SK-N-SH (cell line): ENCODE measurements around the gene POTEM.
"Not testable (repeated sequence)": the region's sequence is repeated elsewhere in the genome, so short reads cannot be mapped to it uniquely, and the experiment has no call there.

Source experiments
- CTCF ChIP-seq: fragments of 200-600 bp; sonication (generic); IDR thresholded peaks from 2 replicates; pipeline ENCODE4 v1.6.1; 2017; ENCODE audit warnings: antibody characterized with exemption, mild to moderate bottlenecking, moderate library complexity
- EP300 ChIP-seq, 2 experiments: IDR thresholded peaks; 2 replicates each; pipeline versions ENCODE4 v1.4.0 to v1.6.1; 2012; ENCODE audit warnings: borderline replicate concordance in 1 of 2, low read depth in 1 of 2, low read length in 1 of 2
- EZH2phosphoT487 ChIP-seq: fragments of 200-600 bp; sonication (generic); IDR thresholded peaks from 2 replicates; pipeline ENCODE4 v1.6.1; 2017; ENCODE audit warnings: low read depth, mixed run types, mild to moderate bottlenecking, antibody characterized with exemption, moderate library complexity, borderline replicate concordance
- SIN3A ChIP-seq: IDR thresholded peaks from 2 replicates; pipeline ENCODE4 v1.6.1; 2012; ENCODE audit warnings: low read depth, mild to moderate bottlenecking, low read length, moderate library complexity, borderline replicate concordance

GRCh38 chr14:18964878-18965277 lies 2.4 kb upstream of the POTEM start:
- TF ChIP-seq EZH2phosphoT487; CTCF; EP300 (IDR thresholded peaks at IDR 0.05; ENCODE audit: borderline replicate concordance in 1 of 2, low read depth in 1 of 2, low read length in 1 of 2); SIN3A: not testable (repeated sequence)
